ENCODE data around the gene ZNF213. TPM values are rescaled to one million over a fixed set of nuclear protein-coding genes. Genes with fewer than 3 reads are reported as not detected.
A peak's percentile ranks its signal among the peaks of the same experiment; 100 is the strongest.

Gene ZNF213
- total RNA-seq, 2 donors from 2014 or later: 7.3 to 7.9 TPM

DNA sequence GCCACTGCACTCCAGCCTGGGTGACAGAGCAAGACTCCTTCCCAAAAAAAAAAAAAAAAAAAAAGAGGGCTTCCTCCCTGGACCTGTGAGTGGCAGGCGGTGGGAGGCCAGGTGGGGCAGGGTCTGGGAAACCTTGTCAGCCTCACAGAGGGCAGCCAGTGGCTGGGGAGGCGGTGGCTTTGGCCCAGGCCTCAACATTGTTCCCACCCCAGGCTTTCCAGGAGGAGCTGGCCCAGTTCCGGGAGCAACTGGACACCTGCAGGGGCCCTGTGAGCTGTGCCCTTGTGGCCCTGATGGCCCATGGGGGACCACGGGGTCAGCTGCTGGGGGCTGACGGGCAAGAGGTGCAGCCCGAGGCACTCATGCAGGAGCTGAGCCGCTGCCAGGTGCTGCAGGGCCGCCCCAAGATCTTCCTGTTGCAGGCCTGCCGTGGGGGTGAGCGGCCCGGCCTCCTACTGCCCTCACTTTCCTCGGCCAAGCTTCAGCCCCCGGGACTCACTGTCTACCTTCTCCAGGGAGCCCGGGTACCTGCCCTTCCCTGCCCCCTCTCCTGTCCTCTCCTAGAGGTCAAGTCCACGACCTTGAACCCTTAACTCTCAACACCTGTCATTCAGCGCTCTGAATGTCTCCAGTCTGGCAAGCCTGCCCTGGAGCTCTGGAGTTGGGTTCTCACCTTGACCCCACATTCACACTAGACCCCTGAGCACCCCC, 12.4 kb downstream of the ZNF213 start:
- Histone ChIP-seq H3K4me3 (no peak overlapping the region), H3K9me3 (no peaks in the 10 kb centered on the region), H3K36me3 (peaks cover 2% of the 10 kb centered on the region), H3K4me1 (peaks cover 0 to 45% of the 10 kb centered on the region in 2 donors), H3K27me3 (no peaks in the 10 kb centered on the region), H3K27ac (no peak overlapping the region)
- no peak for TF ChIP-seq CTCF (IDR thresholded peaks at IDR 0.05)
- no peak for DNase-seq (ENCODE audit: low spot score)

DNA sequence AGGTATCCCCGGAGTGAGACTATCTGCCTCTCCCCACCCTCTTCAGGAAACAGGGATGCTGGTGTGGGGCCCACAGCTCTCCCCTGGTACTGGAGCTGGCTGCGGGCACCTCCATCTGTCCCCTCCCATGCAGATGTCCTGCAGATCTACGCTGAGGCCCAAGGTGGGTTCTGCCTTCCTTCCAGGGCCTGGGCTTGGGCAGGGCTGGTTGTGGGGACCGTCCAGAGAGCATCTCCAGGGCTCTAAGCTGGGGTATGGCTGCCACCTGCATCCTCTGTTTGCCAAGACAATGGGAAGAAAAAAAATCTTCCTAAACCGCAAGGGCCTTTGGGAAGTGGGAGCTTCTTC, 12.9 kb downstream of the ZNF213 start:
- Histone ChIP-seq H3K27ac (no peak overlapping the region), H3K4me1 (peaks cover 0 to 44% of the 10 kb centered on the region in 2 donors), H3K27me3 (no peaks in the 10 kb centered on the region), H3K4me3 (no peak overlapping the region), H3K9me3 (no peaks in the 10 kb centered on the region), H3K36me3 (no peaks in the 10 kb centered on the region)
- no peak for DNase-seq (ENCODE audit: low spot score)
- no peak for TF ChIP-seq CTCF (IDR thresholded peaks at IDR 0.05)

DNA sequence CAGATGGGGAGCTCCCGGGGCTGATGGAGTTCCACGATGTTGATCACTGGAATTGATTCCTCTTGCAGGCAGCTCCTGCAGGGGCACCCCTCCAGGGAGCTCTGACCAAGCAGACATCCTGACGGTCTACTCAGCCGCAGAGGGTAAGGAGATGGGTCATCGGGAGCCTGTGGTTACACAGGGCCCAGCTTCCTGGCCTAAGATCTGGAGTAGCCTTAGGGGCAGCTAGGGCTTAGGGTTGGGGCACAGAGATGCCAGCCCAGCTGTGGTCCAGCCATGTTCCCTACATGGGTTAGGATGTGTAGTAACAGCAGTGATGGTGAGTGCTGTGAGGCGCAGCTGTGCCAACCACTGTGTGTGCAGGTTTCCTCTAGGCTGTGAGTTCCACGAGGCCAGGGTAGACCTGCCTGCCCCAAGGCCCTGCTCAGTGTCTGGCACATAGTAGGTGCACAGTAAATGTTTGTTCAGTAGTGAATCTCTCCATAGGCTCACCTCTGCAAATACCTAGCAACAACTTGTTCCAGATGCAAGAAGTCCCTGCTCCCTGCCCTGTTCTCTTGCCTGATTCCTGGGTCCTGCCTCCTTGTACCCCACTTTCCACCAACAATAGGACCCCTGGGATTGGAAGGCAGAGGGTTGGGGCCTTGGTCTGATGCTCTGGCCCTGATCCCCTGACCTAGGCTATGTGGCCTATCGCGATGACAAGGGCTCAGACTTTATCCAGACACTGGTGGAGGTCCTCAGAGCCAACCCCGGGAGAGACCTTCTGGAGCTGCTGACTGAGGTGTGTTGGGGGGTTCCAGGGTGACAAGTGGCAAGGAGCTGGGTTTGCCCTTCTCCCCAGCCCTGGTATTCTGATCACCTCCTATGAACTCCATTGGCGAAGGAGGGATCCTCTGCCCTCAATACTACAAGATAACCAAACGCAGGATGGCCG, 13.7 kb downstream of the ZNF213 start:
- Histone ChIP-seq H3K4me3 (no peak overlapping the region), H3K27me3 (no peaks in the 10 kb centered on the region), H3K27ac (no peak overlapping the region), H3K9me3 (no peaks in the 10 kb centered on the region), H3K36me3 (no peaks in the 10 kb centered on the region), H3K4me1 (peaks cover 0 to 37% of the 10 kb centered on the region in 2 donors)
- no peak for TF ChIP-seq CTCF (IDR thresholded peaks at IDR 0.05)
- DNase-seq (ENCODE audit: low spot score): no peak

GRCh38 chr16:3149193-3149530, 14.3 kb downstream of the ZNF213 start:
- no peaks in the 10 kb centered on the region for H3K9me3 ChIP-seq
- no peak for TF ChIP-seq CTCF (IDR thresholded peaks at IDR 0.05)
- H3K4me1 ChIP-seq: peaks cover 0 to 32% of the 10 kb centered on the region in 2 donors
- DNase-seq (ENCODE audit: low spot score): no peak
- H3K27me3 ChIP-seq: no peaks in the 10 kb centered on the region
- H3K27ac ChIP-seq: peak overlapping the region; percentile 88 to 91
- no peaks in the 10 kb centered on the region for H3K36me3 ChIP-seq
- no peak overlapping the region for H3K4me3 ChIP-seq

DNA sequence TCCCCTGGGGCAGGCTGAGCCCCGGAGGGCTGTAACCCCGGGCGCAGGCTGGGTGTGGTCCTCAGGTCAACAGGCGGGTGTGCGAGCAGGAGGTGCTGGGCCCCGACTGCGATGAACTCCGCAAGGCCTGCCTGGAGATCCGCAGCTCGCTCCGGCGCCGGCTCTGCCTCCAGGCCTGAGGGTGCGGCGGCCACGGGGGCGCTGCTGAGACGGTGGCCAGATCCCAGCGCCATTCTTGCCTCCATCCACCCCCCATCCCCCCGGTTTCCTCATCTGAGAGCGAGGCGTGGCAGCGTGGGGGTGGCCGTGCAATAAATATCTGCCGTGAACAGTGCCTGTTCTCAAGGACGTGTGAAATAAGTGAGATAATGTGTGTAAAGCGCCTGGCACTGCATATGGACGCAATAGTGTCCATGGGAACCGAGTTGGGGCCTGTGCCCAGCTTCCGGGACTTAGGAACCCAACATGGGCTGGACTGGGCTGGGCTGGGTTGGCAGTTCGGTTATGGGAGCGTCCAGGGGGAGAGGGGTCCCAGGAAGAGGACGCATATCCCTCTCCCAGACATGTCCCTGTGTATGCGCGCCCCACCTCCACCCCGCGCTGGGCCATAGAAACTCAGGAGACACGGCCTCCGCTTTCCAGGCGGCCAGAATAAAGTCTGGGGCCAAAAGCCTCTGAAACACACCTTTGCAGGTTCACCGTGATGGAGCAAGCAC, 15.0 kb downstream of the ZNF213 start:
- H3K4me1 ChIP-seq: peaks cover 0 to 27% of the 10 kb centered on the region in 2 donors
- H3K27me3 ChIP-seq: no peaks in the 10 kb centered on the region
- H3K9me3 ChIP-seq: no peaks in the 10 kb centered on the region
- no peaks in the 10 kb centered on the region for H3K36me3 ChIP-seq
- H3K4me3 ChIP-seq: peak overlapping the region; percentile 65 to 76
- DNase-seq (ENCODE audit: low spot score): peak; percentile 77
- H3K27ac ChIP-seq: peak overlapping the region; percentile 88 to 91
- peak; percentile 29 to 69 for TF ChIP-seq CTCF (IDR thresholded peaks at IDR 0.05)

All from right atrium auricular region (tissue), 2 donors.